Kidney (tissue), 14 donors: ENCODE measurements around the gene CD36. TPM values are rescaled to one million over a fixed set of nuclear protein-coding genes. Genes with fewer than 3 reads are reported as not detected.

Experiments used
- DNase-seq, 5 donors: peaks; one replicate each; pipeline ENCODE4 v3.0.0-alpha.2; 2013 to 2020
- FAIRE-seq: peaks from 2 replicates; lab custom pipeline; 2012; peaks lifted over from hg19 to GRCh38; lab: Jason Lieb, UNC
- H3K27ac ChIP-seq, 2 donors: one replicate each; pipeline ENCODE4 v1.7.0; 2013; ENCODE audit warnings: low read depth in 2 of 2, low read length in 2 of 2, inconsistent platforms in 1 of 2
- H3K27me3 ChIP-seq: one replicate; pipeline ENCODE4 v1.7.1; 2013; ENCODE audit warnings: low read length, inconsistent platforms; ENCODE audit not compliant: control insufficient read depth, insufficient read depth
- H3K36me3 ChIP-seq, 3 donors: one replicate each; pipeline versions ENCODE4 v1.7.0 to v1.7.1; 2013; ENCODE audit warnings: low read length in 3 of 3, control low read depth in 1 of 3, inconsistent platforms in 1 of 3; ENCODE audit not compliant: insufficient read depth in 3 of 3, control insufficient read depth in 2 of 3
- H3K4me1 ChIP-seq, 3 donors: one replicate each; pipeline versions ENCODE4 v1.7.0 to v1.7.1; 2013; ENCODE audit warnings: low read length in 3 of 3, inconsistent platforms in 1 of 3, low read depth in 1 of 3; ENCODE audit not compliant: control insufficient read depth in 2 of 3, insufficient read depth in 2 of 3
- H3K4me3 ChIP-seq, 3 donors: one replicate each; pipeline versions ENCODE4 v1.7.0 to v1.8.1; 2013; ENCODE audit warnings: low read length in 3 of 3, control low read depth in 1 of 3, inconsistent platforms in 1 of 3
- H3K9ac ChIP-seq, 3 donors: one replicate each; pipeline versions ENCODE4 v1.7.0 to v1.7.1; 2013; ENCODE audit warnings: low read length in 3 of 3, control low read depth in 1 of 3, inconsistent platforms in 1 of 3
- H3K9me3 ChIP-seq, 3 donors: one replicate each; pipeline versions ENCODE4 v1.7.0 to v1.7.1; 2013; ENCODE audit warnings: low read length in 3 of 3, control low read depth in 1 of 3, inconsistent platforms in 1 of 3; ENCODE audit not compliant: control insufficient read depth in 2 of 3, insufficient read depth in 1 of 3
- intact Hi-C: fragments of 100-400 bp; cut with DNase I; formaldehyde crosslinking; loops from one replicate; pipeline ENCODE4 v1.11.1; 2022
- polyA plus RNA-seq: library from polyadenylated mRNA; stranded (reverse); fragments of 350-450 nt; fragmentation: Illumina TruSeq; extraction: RNeasy Lipid Tissue Mini Kit (QIAGEN cat#74804); gene quantifications from one replicate; pipeline ENCODE4 v1.2.3, GENCODE V29; 2014; ENCODE audit warnings: low read depth, low replicate concordance; ENCODE audit not compliant: insufficient read depth
- total RNA-seq: library from RNA; stranded (reverse); fragmentation: NEBNext Ultra II Directional; extraction: Animal tissue kit (Norgen Biotek cat#: 25700); gene quantifications from one replicate; pipeline ENCODE4 v1.2.1, GENCODE V29; 2021
- TF ChIP-seq, protein P1 (sequence below): IDR thresholded peaks from 3 replicates; pipeline ENCODE4 v1.5.1; 2012; ENCODE audit warnings: mild to moderate bottlenecking, moderate library complexity, borderline replicate concordance; ENCODE audit not compliant: insufficient read depth; ENCODE audit errors: extremely low read depth
- donor health status: control.
- donor health status: control.
- donor health status: control.
- donor health status: control.
- donor health status: control.
- donor health status: DM: yes; HTN: yes; CAD: no.
- donor health status: Normal renal cell carcinoma (clear cell type).

CD36 gene
- total and polyA plus RNA-seq, 2 donors from 2014 or later: 6.7 to 10.0 TPM

DNA sequence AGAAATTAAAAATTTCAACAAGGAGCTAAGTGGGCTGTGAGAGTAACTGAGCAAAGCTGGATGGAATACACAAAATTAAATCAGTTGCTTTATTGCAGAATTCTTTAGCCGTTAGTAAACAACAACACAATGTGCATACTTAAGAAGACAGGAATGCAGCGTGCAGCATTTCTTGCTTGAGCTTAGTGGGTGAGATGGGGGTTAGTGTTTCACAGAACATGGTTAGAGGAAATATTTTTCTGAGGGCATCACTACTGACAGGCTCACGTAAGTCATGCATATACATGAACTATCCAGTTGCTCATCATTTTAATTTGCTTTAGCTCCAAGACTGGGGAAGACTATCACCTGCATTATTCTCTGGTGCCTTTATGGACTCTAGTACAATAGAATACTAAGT lies 80.8 kb downstream of the CD36 start:
- Histone ChIP-seq H3K9me3 (no peaks in the 10 kb centered on the region), H3K27me3 (no peaks in the 10 kb centered on the region), H3K4me3 (no peak overlapping the region), H3K9ac (no peak overlapping the region), H3K36me3 (no peaks in the 10 kb centered on the region), H3K4me1 (no peaks in the 10 kb centered on the region), H3K27ac (no peak overlapping the region)
- FAIRE-seq (no peak), DNase-seq (no peak)
- TF ChIP-seq, protein P1, sequence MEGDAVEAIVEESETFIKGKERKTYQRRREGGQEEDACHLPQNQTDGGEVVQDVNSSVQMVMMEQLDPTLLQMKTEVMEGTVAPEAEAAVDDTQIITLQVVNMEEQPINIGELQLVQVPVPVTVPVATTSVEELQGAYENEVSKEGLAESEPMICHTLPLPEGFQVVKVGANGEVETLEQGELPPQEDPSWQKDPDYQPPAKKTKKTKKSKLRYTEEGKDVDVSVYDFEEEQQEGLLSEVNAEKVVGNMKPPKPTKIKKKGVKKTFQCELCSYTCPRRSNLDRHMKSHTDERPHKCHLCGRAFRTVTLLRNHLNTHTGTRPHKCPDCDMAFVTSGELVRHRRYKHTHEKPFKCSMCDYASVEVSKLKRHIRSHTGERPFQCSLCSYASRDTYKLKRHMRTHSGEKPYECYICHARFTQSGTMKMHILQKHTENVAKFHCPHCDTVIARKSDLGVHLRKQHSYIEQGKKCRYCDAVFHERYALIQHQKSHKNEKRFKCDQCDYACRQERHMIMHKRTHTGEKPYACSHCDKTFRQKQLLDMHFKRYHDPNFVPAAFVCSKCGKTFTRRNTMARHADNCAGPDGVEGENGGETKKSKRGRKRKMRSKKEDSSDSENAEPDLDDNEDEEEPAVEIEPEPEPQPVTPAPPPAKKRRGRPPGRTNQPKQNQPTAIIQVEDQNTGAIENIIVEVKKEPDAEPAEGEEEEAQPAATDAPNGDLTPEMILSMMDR: no peak
- intact Hi-C loops: no loop called here

DNA sequence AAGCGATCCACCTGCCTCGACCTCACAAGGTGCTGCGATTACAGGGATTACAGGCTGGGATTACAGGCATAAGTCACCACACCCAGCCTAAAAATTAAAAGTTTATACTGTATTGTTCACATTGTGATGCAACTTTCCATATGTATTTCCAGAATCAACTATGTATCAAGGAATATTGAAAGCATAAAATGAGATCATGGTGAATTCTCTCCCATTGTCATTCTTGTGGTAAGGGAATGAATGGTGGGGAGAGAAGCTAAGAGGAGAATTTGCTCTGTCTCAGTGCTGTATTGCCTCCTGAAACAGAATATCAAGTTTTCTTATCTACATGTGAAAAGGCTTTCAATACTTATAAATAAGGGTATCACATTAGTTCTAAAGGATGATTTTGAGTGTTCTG lies 81.7 kb downstream of the CD36 start:
- H3K4me3 ChIP-seq: no peak overlapping the region
- no peak overlapping the region for H3K27ac ChIP-seq
- TF ChIP-seq, protein P1: no peak
- H3K36me3 ChIP-seq: no peaks in the 10 kb centered on the region
- no peak for DNase-seq
- no peak overlapping the region for H3K9ac ChIP-seq
- H3K4me1 ChIP-seq: no peaks in the 10 kb centered on the region
- no peaks in the 10 kb centered on the region for H3K27me3 ChIP-seq
- intact Hi-C loops: no loop called here
- H3K9me3 ChIP-seq: no peaks in the 10 kb centered on the region
- FAIRE-seq: no peak

DNA sequence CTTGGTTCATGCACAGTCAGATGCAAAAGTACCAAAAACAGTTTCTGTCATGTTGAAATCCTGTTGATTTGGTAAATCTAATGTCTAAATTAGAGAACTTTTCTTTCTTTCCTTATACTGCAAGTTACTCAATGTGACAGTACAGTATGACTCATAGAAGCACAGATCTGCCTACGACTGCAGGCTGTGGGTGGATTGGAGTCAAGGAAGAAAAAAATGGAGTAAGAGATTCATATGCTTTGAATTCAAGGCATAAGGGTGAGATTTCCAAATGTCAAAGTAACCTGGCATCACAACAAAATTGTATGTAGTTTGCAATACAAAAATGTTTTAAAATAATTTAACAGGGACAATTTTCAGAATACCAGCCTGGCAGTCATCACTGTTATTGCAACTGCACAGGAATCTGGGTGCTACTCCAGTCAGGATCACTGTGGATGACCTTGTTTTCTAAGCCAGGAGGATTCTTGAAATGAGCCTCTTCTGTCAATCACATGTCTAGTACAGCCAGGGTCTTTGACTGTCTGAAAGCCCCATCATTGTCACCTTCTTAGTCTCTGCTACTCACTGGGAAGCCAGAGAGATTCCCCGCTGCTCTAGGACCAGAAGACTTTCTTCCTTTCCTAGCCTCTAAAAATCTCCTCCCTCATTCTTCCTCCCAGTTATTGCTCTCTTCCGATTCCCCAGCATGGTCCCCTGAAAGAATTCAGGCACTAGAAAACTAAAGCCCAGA lies 83.6 kb downstream of the CD36 start:
- Histone ChIP-seq H3K9ac (no peak overlapping the region), H3K27me3 (no peaks in the 10 kb centered on the region), H3K4me3 (no peak overlapping the region), H3K36me3 (no peaks in the 10 kb centered on the region), H3K27ac (no peak overlapping the region), H3K4me1 (no peaks in the 10 kb centered on the region), H3K9me3 (no peaks in the 10 kb centered on the region)
- TF ChIP-seq, protein P1: no peak
- intact Hi-C loops: no loop called here
- FAIRE-seq (peak; percentile 51), DNase-seq (no peak)
